K562 (cell line): Measurements from ENCODE around the gene SEPHS2. TPM values are rescaled to one million over a fixed set of nuclear protein-coding genes. Genes with fewer than 3 reads are reported as not detected.

Experiments
- LCOR ChIP-seq: sonication (generic); formaldehyde crosslinking; IDR thresholded peaks from 2 replicates; pipeline ENCODE4 v1.8.0; 2022; ENCODE audit warnings: mild to moderate bottlenecking, missing genetic modification reagents
- MAFK ChIP-seq: IDR thresholded peaks from 2 replicates; pipeline ENCODE4 v1.6.1; 2011; ENCODE audit warnings: low read length, improper control_type of control experiment
- MEIS2 ChIP-seq: fragments of 450-650 bp; IDR thresholded peaks from 2 replicates; pipeline ENCODE4 v1.6.1; 2014; ENCODE audit warnings: mild to moderate bottlenecking; ENCODE audit not compliant: partially characterized antibody
- MTA3 ChIP-seq: fragments of 450-650 bp; formaldehyde crosslinking; IDR thresholded peaks from 2 replicates; pipeline ENCODE4 v1.6.1; 2017; ENCODE audit warnings: mild to moderate bottlenecking, borderline replicate concordance
- NR1H2 ChIP-seq: sonication (generic); formaldehyde crosslinking; IDR thresholded peaks from 2 replicates; pipeline ENCODE4 v1.4.0; 2020; ENCODE audit warnings: mild to moderate bottlenecking, missing genetic modification reagents
- ZNF133 ChIP-seq: fragments of 250-450 bp; sonication (Bioruptor Pico); IDR thresholded peaks from 2 replicates; pipeline ENCODE4 v1.4.0; 2020; ENCODE audit warnings: mild to moderate bottlenecking
- ZNF589 ChIP-seq: fragments of 200-800 bp; sonication (Bioruptor generic); IDR thresholded peaks from 2 replicates; pipeline ENCODE4 v1.6.1; 2016; ENCODE audit warnings: low read depth, missing genetic modification characterization, missing compliant biosample characterization
- ZNF695 ChIP-seq: fragments of 450-650 bp; formaldehyde crosslinking; IDR thresholded peaks from 2 replicates; pipeline ENCODE4 v1.4.0; 2020; ENCODE audit warnings: mild to moderate bottlenecking, moderate library complexity
- ZNF778 ChIP-seq: fragments of 450-650 bp; formaldehyde crosslinking; IDR thresholded peaks from 2 replicates; pipeline ENCODE4 v1.4.0; 2020; ENCODE audit warnings: mild to moderate bottlenecking, moderate library complexity
- polyA plus RNA-seq, 8 experiments: library from polyadenylated mRNA; depleted of rRNA in 4 of 8; stranded (reverse) in 5 of 8; unstranded in 3 of 8; fragments of >200 nt; fragmentation: Nextera tagmentation in 2 of 8; fragmentation: Illumina TruSeq in 1 of 8; extraction: Ambion mirVana in 2 of 8; extraction: Trizol in 1 of 8; gene quantifications; 2 replicates each; pipeline versions ENCODE4 v1.2.1 to v1.2.3, GENCODE V29; 2011 to 2014; ENCODE audit warnings: inconsistent platforms in 1 of 8, missing spikeins in 1 of 8
- total RNA-seq, 7 experiments: library from RNA; depleted of rRNA in 6 of 7; stranded (reverse); fragments of >200 nt in 6 of 7; fragmentation: Illumina TruSeq in 2 of 7; extraction: Trizol in 2 of 7; gene quantifications; 2 replicates each; pipeline versions ENCODE4 v1.2.1 to v1.2.3, GENCODE V29; 2011 to 2021; ENCODE audit warnings: low replicate concordance in 1 of 7
- TF ChIP-seq, protein P1 (sequence below): fragments of 450-650 bp; IDR thresholded peaks from 2 replicates; pipeline ENCODE4 v1.6.1; 2016; ENCODE audit warnings: mild to moderate bottlenecking, moderate library complexity
- TF ChIP-seq, protein P2 (sequence below): sonication (generic); IDR thresholded peaks from 2 replicates; pipeline ENCODE4 v1.6.1; 2016

The SEPHS2 gene
- total and polyA plus RNA-seq, 9 of the 15 experiments (the other 6 are each of a cell fraction or from before 2014, with no cell fraction given), result 20.9 to 90.6 (median 43.4) TPM

DNA sequence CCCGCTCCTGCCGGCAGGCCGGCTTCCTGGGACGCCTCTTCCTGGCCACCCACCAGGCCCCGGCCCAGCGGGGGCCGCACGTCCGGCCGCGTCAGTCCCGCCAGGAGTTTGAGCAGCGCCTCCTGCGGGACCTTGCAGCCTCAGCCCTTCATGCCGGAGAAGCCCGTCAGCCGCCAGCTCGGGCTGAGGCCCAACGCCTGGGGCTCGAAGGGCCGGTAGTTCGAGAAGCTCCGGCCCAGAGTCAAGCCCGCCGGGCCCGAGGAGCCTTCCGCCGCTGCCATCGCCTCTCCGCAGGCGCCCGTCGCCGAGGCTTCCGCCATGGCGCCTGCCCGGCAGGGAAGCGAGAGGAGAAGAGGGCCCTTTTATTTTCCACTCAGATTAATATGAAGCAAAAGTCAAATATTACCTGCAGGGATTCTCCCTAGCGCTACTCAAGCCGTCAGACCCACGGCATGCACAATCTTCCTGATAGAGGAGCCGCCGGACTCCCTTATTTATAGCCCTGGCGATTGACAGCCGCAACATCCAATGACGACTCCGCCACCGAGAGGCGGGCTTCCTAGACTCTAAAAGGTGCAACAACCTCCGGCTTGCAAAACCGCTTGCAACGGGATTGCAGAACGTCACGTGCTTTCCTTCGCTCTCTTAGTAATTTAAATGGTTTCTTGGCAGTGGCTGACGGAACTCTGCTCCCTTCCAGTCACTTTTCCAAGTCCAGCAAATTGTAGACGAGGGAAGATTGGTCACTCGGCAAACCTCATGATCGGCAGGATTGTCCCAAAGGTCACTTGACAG is at the start of gene SEPHS2 (continued):
- TF ChIP-seq, protein P1, sequence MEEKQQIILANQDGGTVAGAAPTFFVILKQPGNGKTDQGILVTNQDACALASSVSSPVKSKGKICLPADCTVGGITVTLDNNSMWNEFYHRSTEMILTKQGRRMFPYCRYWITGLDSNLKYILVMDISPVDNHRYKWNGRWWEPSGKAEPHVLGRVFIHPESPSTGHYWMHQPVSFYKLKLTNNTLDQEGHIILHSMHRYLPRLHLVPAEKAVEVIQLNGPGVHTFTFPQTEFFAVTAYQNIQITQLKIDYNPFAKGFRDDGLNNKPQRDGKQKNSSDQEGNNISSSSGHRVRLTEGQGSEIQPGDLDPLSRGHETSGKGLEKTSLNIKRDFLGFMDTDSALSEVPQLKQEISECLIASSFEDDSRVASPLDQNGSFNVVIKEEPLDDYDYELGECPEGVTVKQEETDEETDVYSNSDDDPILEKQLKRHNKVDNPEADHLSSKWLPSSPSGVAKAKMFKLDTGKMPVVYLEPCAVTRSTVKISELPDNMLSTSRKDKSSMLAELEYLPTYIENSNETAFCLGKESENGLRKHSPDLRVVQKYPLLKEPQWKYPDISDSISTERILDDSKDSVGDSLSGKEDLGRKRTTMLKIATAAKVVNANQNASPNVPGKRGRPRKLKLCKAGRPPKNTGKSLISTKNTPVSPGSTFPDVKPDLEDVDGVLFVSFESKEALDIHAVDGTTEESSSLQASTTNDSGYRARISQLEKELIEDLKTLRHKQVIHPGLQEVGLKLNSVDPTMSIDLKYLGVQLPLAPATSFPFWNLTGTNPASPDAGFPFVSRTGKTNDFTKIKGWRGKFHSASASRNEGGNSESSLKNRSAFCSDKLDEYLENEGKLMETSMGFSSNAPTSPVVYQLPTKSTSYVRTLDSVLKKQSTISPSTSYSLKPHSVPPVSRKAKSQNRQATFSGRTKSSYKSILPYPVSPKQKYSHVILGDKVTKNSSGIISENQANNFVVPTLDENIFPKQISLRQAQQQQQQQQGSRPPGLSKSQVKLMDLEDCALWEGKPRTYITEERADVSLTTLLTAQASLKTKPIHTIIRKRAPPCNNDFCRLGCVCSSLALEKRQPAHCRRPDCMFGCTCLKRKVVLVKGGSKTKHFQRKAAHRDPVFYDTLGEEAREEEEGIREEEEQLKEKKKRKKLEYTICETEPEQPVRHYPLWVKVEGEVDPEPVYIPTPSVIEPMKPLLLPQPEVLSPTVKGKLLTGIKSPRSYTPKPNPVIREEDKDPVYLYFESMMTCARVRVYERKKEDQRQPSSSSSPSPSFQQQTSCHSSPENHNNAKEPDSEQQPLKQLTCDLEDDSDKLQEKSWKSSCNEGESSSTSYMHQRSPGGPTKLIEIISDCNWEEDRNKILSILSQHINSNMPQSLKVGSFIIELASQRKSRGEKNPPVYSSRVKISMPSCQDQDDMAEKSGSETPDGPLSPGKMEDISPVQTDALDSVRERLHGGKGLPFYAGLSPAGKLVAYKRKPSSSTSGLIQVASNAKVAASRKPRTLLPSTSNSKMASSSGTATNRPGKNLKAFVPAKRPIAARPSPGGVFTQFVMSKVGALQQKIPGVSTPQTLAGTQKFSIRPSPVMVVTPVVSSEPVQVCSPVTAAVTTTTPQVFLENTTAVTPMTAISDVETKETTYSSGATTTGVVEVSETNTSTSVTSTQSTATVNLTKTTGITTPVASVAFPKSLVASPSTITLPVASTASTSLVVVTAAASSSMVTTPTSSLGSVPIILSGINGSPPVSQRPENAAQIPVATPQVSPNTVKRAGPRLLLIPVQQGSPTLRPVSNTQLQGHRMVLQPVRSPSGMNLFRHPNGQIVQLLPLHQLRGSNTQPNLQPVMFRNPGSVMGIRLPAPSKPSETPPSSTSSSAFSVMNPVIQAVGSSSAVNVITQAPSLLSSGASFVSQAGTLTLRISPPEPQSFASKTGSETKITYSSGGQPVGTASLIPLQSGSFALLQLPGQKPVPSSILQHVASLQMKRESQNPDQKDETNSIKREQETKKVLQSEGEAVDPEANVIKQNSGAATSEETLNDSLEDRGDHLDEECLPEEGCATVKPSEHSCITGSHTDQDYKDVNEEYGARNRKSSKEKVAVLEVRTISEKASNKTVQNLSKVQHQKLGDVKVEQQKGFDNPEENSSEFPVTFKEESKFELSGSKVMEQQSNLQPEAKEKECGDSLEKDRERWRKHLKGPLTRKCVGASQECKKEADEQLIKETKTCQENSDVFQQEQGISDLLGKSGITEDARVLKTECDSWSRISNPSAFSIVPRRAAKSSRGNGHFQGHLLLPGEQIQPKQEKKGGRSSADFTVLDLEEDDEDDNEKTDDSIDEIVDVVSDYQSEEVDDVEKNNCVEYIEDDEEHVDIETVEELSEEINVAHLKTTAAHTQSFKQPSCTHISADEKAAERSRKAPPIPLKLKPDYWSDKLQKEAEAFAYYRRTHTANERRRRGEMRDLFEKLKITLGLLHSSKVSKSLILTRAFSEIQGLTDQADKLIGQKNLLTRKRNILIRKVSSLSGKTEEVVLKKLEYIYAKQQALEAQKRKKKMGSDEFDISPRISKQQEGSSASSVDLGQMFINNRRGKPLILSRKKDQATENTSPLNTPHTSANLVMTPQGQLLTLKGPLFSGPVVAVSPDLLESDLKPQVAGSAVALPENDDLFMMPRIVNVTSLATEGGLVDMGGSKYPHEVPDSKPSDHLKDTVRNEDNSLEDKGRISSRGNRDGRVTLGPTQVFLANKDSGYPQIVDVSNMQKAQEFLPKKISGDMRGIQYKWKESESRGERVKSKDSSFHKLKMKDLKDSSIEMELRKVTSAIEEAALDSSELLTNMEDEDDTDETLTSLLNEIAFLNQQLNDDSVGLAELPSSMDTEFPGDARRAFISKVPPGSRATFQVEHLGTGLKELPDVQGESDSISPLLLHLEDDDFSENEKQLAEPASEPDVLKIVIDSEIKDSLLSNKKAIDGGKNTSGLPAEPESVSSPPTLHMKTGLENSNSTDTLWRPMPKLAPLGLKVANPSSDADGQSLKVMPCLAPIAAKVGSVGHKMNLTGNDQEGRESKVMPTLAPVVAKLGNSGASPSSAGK, result peak; percentile 99
- TF ChIP-seq NR1H2 (CRISPR knock-in tag) (no peak), ZNF133 (no peak), MAFK (peak; percentile 19; the same call in 1 of the 2 replicates), LCOR (peak; percentile 75), ZNF778 (CRISPR knock-in tag) (no peak), MTA3 (peak; percentile 100), MEIS2 (peak; percentile 88), ZNF695 (CRISPR knock-in tag) (no peak), ZNF589 (CRISPR knock-in tag) (peak; percentile 93)
- TF ChIP-seq, protein P2, sequence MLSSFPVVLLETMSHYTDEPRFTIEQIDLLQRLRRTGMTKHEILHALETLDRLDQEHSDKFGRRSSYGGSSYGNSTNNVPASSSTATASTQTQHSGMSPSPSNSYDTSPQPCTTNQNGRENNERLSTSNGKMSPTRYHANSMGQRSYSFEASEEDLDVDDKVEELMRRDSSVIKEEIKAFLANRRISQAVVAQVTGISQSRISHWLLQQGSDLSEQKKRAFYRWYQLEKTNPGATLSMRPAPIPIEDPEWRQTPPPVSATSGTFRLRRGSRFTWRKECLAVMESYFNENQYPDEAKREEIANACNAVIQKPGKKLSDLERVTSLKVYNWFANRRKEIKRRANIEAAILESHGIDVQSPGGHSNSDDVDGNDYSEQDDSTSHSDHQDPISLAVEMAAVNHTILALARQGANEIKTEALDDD, result no peak
